ENCODE results near the gene GRHL3. TPM values are rescaled to one million over a fixed set of nuclear protein-coding genes. Genes with fewer than 3 reads are reported as not detected.

GRHL3 gene
- total RNA-seq, 1 donor from 2014 or later = 0.12 TPM

- Mint-ChIP-seq H3K4me1 (peaks cover 9% of the 10 kb centered on the region), H3K36me3 (ENCODE audit: low read depth) (no peaks in the 10 kb centered on the region), H3K9me3 (no peaks in the 10 kb centered on the region), H3K27ac (ENCODE audit: unreplicated experiment) (no peak overlapping the region), H3K27me3 (ENCODE audit: low read depth) (no peaks in the 10 kb centered on the region), H3K4me3 (no peak overlapping the region)
- no peak for TF ChIP-seq CTCF (conservative IDR thresholded peaks at IDR 0.05)
- DNase-seq (ENCODE audit: low read depth, low spot score) = no peak
Measured at GRCh38 chr1:24373044-24373443, 53.9 kb downstream of the GRHL3 start.

- no peaks in the 10 kb centered on the region for H3K36me3 Mint-ChIP-seq (ENCODE audit: low read depth)
- no peak for TF ChIP-seq CTCF (conservative IDR thresholded peaks at IDR 0.05)
- no peak for DNase-seq (ENCODE audit: low read depth, low spot score)
- H3K4me1 Mint-ChIP-seq = peaks cover 9% of the 10 kb centered on the region
- H3K9me3 Mint-ChIP-seq = no peaks in the 10 kb centered on the region
- no peak overlapping the region for H3K27ac Mint-ChIP-seq (ENCODE audit: unreplicated experiment)
- no peak overlapping the region for H3K4me3 Mint-ChIP-seq
- H3K27me3 Mint-ChIP-seq (ENCODE audit: low read depth) = no peaks in the 10 kb centered on the region
Measured at GRCh38 chr1:24373710-24374109, 54.6 kb downstream of the GRHL3 start.

- H3K4me3 Mint-ChIP-seq = no peak overlapping the region
- no peak overlapping the region for H3K27ac Mint-ChIP-seq (ENCODE audit: unreplicated experiment)
- no peaks in the 10 kb centered on the region for H3K36me3 Mint-ChIP-seq (ENCODE audit: low read depth)
- no peaks in the 10 kb centered on the region for H3K9me3 Mint-ChIP-seq
- H3K4me1 Mint-ChIP-seq = peaks cover 9% of the 10 kb centered on the region
- TF ChIP-seq CTCF (conservative IDR thresholded peaks at IDR 0.05) = no peak
- H3K27me3 Mint-ChIP-seq (ENCODE audit: low read depth) = no peaks in the 10 kb centered on the region
- no peak for DNase-seq (ENCODE audit: low read depth, low spot score)
Measured at GRCh38 chr1:24374891-24375786, 56.0 kb downstream of the GRHL3 start.

DNA sequence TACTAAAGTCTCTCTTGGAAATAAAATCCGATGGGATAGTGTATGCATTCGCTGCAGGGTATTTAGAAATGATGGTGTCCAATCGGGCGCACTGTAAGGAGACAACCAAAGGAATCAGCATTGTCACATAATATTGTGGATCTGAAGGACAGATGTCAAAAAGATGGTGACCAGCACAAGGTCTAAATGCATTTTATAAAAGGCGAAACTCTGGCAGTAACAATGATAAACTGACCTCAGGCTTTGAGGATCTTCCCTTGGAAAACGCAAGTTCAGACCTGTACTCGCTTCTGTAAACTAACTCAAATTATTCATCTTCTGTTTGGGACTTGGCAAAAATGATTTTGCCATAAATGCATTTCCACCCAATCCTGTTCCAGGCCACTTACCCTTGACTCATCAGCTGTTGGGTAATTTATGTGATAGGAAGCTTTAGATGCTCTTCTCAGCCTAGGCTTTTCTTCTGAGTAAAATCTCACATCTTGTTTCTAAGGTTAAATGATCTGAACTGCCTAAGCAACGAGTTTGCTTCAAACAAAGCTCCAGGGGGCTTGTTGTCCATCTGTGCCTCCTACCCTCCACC, 60.7 kb downstream of the GRHL3 start:
- H3K4me1 Mint-ChIP-seq = peaks cover 9% of the 10 kb centered on the region
- no peak for TF ChIP-seq CTCF (conservative IDR thresholded peaks at IDR 0.05)
- no peak overlapping the region for H3K4me3 Mint-ChIP-seq
- no peaks in the 10 kb centered on the region for H3K36me3 Mint-ChIP-seq (ENCODE audit: low read depth)
- no peak overlapping the region for H3K27ac Mint-ChIP-seq (ENCODE audit: unreplicated experiment)
- DNase-seq (ENCODE audit: low read depth, low spot score) = no peak
- H3K9me3 Mint-ChIP-seq = no peaks in the 10 kb centered on the region
- no peaks in the 10 kb centered on the region for H3K27me3 Mint-ChIP-seq (ENCODE audit: low read depth)

DNA sequence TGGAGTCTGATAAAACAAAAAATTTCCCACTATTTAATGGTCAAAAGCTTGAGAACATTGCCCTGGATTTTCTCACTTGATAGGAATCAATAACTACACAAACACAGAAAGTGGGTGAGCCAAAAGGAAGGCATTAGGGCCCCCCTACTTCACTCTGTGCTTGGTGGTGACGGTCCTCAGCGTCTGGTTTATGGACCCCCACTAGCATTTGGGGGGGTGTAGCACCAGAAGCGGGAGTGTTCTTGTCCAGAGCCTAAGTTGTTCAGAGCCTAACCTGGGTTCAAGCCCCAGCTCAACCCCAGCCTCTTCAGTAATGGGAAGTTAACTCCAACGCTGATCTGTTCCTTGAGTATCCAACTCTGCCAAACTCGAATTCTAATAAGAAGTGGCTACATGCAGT, 61.4 kb downstream of the GRHL3 start:
- Mint-ChIP-seq H3K4me1 (peaks cover 5% of the 10 kb centered on the region), H3K9me3 (no peaks in the 10 kb centered on the region), H3K27ac (ENCODE audit: unreplicated experiment) (no peak overlapping the region), H3K36me3 (ENCODE audit: low read depth) (no peaks in the 10 kb centered on the region), H3K27me3 (ENCODE audit: low read depth) (no peaks in the 10 kb centered on the region), H3K4me3 (no peak overlapping the region)
- DNase-seq (ENCODE audit: low read depth, low spot score) = no peak
- TF ChIP-seq CTCF (conservative IDR thresholded peaks at IDR 0.05) = no peak

Measured in neural crest cell (in vitro differentiated cells).